Measurements from ENCODE around the gene TMEM54.

TMEM54 gene

DNA sequence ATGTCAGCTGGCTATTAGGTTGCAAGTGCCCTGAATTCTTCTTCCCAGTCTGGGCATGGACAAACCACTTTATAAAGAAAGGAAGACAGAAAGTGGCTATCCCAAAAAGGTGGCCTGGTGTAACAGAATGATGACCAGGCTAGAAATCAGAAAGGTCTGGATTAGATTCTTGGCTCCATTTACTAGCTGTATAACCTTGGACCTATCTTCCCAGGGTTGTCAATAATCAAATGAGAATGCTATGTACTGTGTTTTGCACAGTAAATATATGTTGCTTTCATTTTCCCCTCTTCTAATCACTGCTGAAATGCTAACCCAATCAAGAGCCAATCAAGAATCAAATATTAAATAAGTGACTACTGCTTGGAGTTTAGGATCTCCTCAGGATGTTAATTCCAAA is 43.0 kb upstream of the TMEM54 start:
- H3K4me3 ChIP-seq (ENCODE audit: control insufficient read depth, low read depth, low read length) = no peak overlapping the region
- TF ChIP-seq CTCF (conservative IDR thresholded peaks at IDR 0.05; ENCODE audit: control insufficient read depth, insufficient read depth, low read depth, low read length) = no peak
- no peak for DNase-seq (ENCODE audit: low read depth)

DNA sequence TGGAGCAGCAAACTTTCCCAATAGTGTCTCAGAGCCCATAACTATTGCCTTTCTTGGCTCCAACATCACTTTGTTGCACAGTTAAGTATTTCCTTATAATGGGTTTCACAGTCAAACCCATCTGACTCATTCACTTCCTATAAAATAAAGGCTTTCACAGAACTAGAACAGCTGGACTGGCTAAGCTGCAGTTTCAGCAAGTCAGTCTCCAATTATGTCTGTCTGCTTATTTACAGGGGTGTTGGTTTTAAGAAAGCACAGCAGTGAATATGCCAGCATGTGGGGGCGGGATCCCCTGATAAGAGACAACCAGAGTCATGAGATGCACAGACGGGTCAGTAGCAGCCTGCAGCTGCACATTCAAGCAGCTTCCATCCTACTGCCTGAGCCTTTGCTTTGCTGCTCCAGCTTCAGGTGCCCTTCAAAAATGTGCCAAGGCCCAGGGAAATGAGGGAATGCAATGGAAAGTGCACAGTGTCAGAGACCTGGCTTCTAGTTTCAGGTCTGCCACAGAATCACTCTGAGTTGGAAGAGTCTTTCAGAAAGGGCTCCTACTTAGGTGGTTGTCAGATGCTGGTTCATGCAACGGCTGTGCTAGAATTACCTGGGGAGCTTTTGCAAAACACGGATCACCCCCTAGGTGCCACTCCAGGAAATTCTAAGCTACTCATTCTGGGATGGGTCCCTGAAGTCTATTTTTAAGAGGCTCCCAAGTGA is 38.6 kb upstream of the TMEM54 start:
- TF ChIP-seq CTCF (conservative IDR thresholded peaks at IDR 0.05; ENCODE audit: control insufficient read depth, insufficient read depth, low read depth, low read length) = no peak
- no peak overlapping the region for H3K4me3 ChIP-seq (ENCODE audit: control insufficient read depth, low read depth, low read length)
- DNase-seq (ENCODE audit: low read depth) = peak; percentile 91

GRCh38 chr1:32937061-32937460 is 35.9 kb upstream of the TMEM54 start:
- no peak overlapping the region for H3K4me3 ChIP-seq (ENCODE audit: control insufficient read depth, low read depth, low read length)
- DNase-seq (ENCODE audit: low read depth) = no peak
- no peak for TF ChIP-seq CTCF (conservative IDR thresholded peaks at IDR 0.05; ENCODE audit: control insufficient read depth, insufficient read depth, low read depth, low read length)

GRCh38 chr1:32934535-32934934 is 33.3 kb upstream of the TMEM54 start:
- DNase-seq (ENCODE audit: low read depth) = no peak
- TF ChIP-seq CTCF (conservative IDR thresholded peaks at IDR 0.05; ENCODE audit: control insufficient read depth, insufficient read depth, low read depth, low read length) = no peak
- no peak overlapping the region for H3K4me3 ChIP-seq (ENCODE audit: control insufficient read depth, low read depth, low read length)

GRCh38 chr1:32933742-32934322 is 32.6 kb upstream of the TMEM54 start:
- H3K4me3 ChIP-seq (ENCODE audit: control insufficient read depth, low read depth, low read length) = no peak overlapping the region
- no peak for TF ChIP-seq CTCF (conservative IDR thresholded peaks at IDR 0.05; ENCODE audit: control insufficient read depth, insufficient read depth, low read depth, low read length)
- no peak for DNase-seq (ENCODE audit: low read depth)

- H3K4me3 ChIP-seq (ENCODE audit: control insufficient read depth, low read depth, low read length) = no peak overlapping the region
- DNase-seq (ENCODE audit: low read depth) = no peak
- no peak for TF ChIP-seq CTCF (conservative IDR thresholded peaks at IDR 0.05; ENCODE audit: control insufficient read depth, insufficient read depth, low read depth, low read length)
These were observed 30.6 kb upstream of the TMEM54 start for GRCh38 chr1:32931760-32932159.
